Measurements from ENCODE around the gene CNIH4. TPM values are rescaled to one million over a fixed set of nuclear protein-coding genes. Genes with fewer than 3 reads are reported as not detected.
"Not testable (repeated sequence)": the region's sequence is repeated elsewhere in the genome, so short reads cannot be mapped to it uniquely, and the experiment has no call there.

The CNIH4 gene
- total RNA-seq, 1 donor from 2014 or later: 40.8 TPM

GRCh38 chr1:224399887-224400286, 43.2 kb downstream of the CNIH4 start:
- no peak for DNase-seq (ENCODE audit: low spot score)

GRCh38 chr1:224402472-224403036, 45.9 kb downstream of the CNIH4 start:
- DNase-seq (ENCODE audit: low spot score): no peak

DNA sequence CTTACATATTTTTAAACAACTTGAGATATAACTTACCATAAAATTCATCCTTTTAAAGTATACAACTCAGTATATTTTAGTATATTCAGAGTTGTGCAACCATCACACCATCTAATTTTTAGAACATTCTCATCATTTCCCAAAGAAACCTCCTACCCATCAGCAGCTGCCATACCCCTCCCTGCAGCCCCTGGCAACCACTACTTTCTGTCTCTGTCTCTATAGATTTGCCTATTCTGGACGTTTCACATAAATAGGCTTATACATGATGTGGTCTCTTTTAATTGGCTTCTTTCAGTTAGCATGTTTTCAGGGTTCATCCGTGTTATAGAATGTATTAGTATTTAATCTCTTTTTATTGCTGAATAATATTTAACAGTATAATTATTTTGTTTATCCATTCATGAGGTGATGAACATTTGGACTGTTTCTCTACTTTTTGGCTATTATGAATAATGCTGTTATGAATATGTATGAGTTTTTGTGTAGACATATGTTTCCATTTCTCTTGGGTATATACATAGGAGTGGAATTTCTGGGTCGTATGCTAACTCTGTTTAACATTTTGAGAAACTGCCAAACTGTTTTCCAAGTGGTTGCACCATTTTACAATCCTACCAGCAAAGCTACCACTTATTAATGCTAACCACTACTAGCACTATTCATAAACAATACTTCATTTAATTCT, 48.4 kb downstream of the CNIH4 start:
- DNase-seq (ENCODE audit: low spot score): no peak

DNA sequence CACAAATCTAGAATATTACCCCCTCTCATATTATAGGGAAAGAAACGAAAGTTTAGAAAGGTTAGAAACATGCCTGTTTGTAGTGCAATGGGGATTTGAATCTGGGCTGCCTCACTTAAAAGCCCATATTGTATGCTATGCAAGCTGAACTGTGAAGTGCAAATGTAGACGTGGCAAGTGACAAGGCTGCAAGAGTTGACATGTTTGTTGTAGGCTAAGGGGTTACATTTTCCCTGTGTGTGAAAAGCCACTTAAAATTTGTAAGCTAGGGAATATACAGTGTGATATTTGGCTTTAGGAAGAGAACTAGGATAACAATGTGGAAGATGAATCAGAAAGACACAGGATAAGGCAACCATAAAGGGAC, 48.9 kb downstream of the CNIH4 start:
- no peak for DNase-seq (ENCODE audit: low spot score)

DNA sequence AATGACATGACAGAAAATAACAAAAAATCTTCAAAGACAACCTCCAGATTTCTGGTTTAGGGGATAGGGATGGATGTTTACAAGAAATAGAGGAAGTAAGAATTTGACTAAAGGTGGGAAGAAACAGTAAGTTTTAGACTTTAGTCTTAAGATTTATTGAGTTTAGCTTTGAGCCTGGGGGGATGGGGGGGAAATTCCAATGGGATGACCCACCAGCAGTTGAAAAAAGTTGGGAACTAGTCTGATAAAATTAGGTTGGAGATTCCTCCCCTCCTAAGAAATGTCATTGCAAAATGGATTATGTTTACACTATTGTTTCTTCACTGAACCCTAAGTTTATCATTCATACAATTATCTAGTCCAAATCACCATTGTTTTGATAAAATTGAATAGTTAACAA, 49.5 kb downstream of the CNIH4 start:
- no peak for DNase-seq (ENCODE audit: low spot score)

- DNase-seq (ENCODE audit: low spot score): no peak
These were observed 51.1 kb downstream of the CNIH4 start for GRCh38 chr1:224407571-224408293.

DNA sequence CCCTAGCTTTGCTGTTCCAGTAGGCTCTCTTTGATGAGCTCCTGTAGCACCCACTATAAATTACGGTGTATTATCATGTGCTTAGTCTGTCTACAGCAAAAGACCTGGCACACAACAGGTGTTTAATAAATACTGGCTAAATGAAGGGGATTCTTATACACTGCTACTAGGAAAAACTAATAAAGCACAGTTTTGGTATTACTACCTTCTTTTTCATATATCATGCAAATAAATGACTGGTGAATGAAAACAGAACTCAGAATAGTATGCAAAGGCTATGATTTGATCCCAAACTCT, 51.6 kb downstream of the CNIH4 start:
- no peak for DNase-seq (ENCODE audit: low spot score)

DNA sequence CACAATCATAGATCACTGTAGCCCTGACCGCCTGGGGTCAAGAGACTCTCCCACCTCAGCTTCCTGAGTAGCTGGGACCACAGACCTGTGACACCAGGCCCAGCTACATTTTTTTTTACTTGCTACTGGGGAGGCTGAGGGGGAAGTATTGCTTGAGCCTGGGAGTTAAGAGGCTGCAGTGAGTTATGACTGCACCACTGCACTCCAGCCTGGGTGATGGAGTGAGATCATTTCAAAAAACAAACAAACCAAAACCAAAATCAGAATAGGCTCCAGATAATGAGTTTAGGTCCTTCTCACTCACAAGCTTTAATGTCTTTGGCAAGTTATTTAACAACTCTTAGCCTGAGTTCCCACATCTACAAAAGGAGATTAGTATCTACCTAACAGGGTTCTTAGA, 55.1 kb downstream of the CNIH4 start:
- no peak for DNase-seq (ENCODE audit: low spot score)

- DNase-seq (ENCODE audit: low spot score): no peak
These were observed 63.4 kb downstream of the CNIH4 start for GRCh38 chr1:224420106-224420505.

DNA sequence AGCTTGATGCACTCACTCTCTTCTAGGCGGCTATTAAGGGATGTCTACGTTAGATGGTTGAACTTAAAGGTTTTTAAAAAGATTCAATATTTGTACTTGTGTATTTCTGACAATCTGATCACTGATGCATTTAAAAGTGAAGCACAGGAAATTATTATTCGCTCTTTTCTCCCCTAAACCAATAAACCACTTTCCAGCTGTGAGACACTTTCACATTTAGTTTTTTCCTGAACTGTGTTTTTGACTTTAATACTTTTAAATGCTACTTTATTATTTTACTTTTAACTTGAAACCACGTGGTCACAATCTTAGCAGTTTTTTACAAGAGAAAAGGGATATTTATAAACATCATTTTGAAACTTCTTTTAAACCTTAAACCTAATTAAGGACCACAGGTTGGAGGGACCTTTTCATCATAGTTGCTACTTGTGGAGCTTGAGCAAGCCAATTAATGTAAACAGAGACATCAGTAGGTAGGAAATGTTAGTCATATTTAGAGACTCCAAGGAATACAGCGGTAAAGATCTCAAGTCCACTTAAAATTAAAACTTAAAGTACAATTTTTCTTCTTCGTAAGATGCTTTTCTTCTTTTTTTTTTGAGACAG, 68.7 kb downstream of the CNIH4 start:
- DNase-seq (ENCODE audit: low spot score): no peak

- DNase-seq (ENCODE audit: low spot score): not testable (repeated sequence)
These were observed 70.2 kb downstream of the CNIH4 start for GRCh38 chr1:224426869-224427268.

DNA sequence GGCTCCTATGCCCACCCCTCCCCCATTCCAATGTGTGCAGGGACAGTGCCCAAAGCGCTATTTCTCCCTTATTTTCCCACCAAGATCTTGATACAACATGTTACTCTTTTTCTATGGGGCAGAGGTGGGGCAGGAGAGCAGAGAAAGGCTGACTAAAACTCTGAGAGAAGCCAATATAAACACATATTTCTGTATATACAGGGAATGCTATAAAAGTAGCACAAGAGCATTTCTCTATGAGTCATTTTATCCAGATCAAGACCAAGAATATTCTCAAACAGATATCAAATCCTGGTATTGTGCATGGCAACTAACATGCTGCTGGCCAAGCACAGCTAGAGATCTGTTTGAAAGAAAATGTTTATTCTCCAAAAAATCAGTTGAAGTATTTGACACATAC, 70.7 kb downstream of the CNIH4 start:
- DNase-seq (ENCODE audit: low spot score): no peak

DNA sequence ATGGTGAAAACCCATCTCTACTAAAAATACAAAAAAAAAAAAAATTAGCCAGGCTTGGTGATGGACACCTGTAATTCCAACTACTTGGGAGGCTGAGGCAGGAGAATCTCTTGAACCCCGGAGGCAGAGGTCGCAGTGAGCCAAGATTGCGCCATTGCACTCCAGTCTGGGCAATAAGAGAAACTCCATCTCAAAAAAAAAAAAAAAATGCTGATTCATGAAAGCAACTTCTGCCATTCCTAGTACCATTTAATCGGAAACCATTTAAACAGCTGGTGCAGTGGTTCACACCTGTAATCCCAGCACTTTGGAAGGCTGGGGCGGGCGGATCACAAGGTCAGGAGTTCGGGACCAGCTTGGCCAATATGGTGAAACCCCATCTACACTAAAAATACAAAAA, 72.0 kb downstream of the CNIH4 start:
- not testable (repeated sequence) for DNase-seq (ENCODE audit: low spot score)

Other genes starting within 250 kb of the CNIH4 start
- 29.6 TPM for gene FBXO28, start 242.8 kb upstream of the CNIH4 start, total RNA-seq
- gene DEGS1, start 173.6 kb upstream of the CNIH4 start, total RNA-seq: 39.3 TPM
- 17.6 TPM for gene NVL, start 26.7 kb upstream of the CNIH4 start, total RNA-seq
- 63.8 TPM for gene WDR26, start 77.9 kb downstream of the CNIH4 start, total RNA-seq